HepG2 (cell line): Measurements from ENCODE around the gene SMURF2. TPM values are rescaled to one million over a fixed set of nuclear protein-coding genes. Genes with fewer than 3 reads are reported as not detected.

Experiments used
- ARHGAP35 ChIP-seq: sonication (generic); formaldehyde crosslinking; IDR thresholded peaks from 2 replicates; pipeline ENCODE4 v1.9.0; 2022; ENCODE audit warnings: mild to moderate bottlenecking, inconsistent platforms, moderate library complexity, missing genetic modification reagents, borderline replicate concordance
- THAP7 ChIP-seq: sonication (generic); formaldehyde crosslinking; IDR thresholded peaks from 2 replicates; pipeline ENCODE4 v1.8.1; 2023; ENCODE audit warnings: mild to moderate bottlenecking, missing genetic modification reagents
- ZBTB34 ChIP-seq: sonication (generic); formaldehyde crosslinking; IDR thresholded peaks from 2 replicates; pipeline ENCODE4 v1.8.0; 2022; ENCODE audit warnings: mild to moderate bottlenecking, missing genetic modification reagents
- polyA plus RNA-seq, 8 experiments: library from polyadenylated mRNA; depleted of rRNA in 3 of 8; stranded (reverse) in 7 of 8; unstranded in 1 of 8; fragments of >200 nt; fragmentation: Illumina TruSeq in 4 of 8; extraction: Trizol in 4 of 8; gene quantifications; 2 replicates each; pipeline versions ENCODE4 v1.2.1 to v1.2.3, GENCODE V29; 2011 to 2016; ENCODE audit warnings: low read depth in 4 of 8, missing spikeins in 1 of 8, mixed read lengths in 1 of 8; ENCODE audit not compliant: insufficient read depth in 1 of 8
- total RNA-seq, 5 experiments: library from RNA; depleted of rRNA; stranded (reverse); fragments of >200 nt; fragmentation: Illumina TruSeq; extraction: Trizol; gene quantifications; 2 replicates each; pipeline ENCODE4 v1.2.3, GENCODE V29; 2016; ENCODE audit warnings: low read depth in 1 of 5
- TF ChIP-seq, protein P1 (sequence below): sonication (generic); formaldehyde crosslinking; IDR thresholded peaks from 2 replicates; pipeline ENCODE4 v1.4.0; 2020; ENCODE audit warnings: missing genetic modification reagents
- TF ChIP-seq, protein P2 (sequence below): sonication (generic); formaldehyde crosslinking; IDR thresholded peaks from 2 replicates; pipeline ENCODE4 v1.4.0; 2020; ENCODE audit warnings: missing genetic modification reagents
- TF ChIP-seq, protein P3 (sequence below): sonication (generic); formaldehyde crosslinking; IDR thresholded peaks from 2 replicates; pipeline ENCODE4 v1.5.0; 2020; ENCODE audit warnings: mild to moderate bottlenecking, missing genetic modification reagents, borderline replicate concordance

SMURF2 gene
- total and polyA plus RNA-seq, 2 of the 13 experiments (the other 11 are each of a cell fraction or from before 2014, with no cell fraction given), result 14.9 to 24.3 TPM

GRCh38 chr17:64628641-64629040 is 33.5 kb downstream of the SMURF2 start (continued):
- TF ChIP-seq, protein P1, sequence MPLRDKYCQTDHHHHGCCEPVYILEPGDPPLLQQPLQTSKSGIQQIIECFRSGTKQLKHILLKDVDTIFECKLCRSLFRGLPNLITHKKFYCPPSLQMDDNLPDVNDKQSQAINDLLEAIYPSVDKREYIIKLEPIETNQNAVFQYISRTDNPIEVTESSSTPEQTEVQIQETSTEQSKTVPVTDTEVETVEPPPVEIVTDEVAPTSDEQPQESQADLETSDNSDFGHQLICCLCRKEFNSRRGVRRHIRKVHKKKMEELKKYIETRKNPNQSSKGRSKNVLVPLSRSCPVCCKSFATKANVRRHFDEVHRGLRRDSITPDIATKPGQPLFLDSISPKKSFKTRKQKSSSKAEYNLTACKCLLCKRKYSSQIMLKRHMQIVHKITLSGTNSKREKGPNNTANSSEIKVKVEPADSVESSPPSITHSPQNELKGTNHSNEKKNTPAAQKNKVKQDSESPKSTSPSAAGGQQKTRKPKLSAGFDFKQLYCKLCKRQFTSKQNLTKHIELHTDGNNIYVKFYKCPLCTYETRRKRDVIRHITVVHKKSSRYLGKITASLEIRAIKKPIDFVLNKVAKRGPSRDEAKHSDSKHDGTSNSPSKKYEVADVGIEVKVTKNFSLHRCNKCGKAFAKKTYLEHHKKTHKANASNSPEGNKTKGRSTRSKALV (CRISPR knock-in tag), result no peak
- TF ChIP-seq, protein P2, sequence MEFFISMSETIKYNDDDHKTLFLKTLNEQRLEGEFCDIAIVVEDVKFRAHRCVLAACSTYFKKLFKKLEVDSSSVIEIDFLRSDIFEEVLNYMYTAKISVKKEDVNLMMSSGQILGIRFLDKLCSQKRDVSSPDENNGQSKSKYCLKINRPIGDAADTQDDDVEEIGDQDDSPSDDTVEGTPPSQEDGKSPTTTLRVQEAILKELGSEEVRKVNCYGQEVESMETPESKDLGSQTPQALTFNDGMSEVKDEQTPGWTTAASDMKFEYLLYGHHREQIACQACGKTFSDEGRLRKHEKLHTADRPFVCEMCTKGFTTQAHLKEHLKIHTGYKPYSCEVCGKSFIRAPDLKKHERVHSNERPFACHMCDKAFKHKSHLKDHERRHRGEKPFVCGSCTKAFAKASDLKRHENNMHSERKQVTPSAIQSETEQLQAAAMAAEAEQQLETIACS, result no peak
- TF ChIP-seq THAP7 (no peak), ARHGAP35 (CRISPR knock-in tag) (no peak), ZBTB34 (no peak)
- TF ChIP-seq, protein P3, sequence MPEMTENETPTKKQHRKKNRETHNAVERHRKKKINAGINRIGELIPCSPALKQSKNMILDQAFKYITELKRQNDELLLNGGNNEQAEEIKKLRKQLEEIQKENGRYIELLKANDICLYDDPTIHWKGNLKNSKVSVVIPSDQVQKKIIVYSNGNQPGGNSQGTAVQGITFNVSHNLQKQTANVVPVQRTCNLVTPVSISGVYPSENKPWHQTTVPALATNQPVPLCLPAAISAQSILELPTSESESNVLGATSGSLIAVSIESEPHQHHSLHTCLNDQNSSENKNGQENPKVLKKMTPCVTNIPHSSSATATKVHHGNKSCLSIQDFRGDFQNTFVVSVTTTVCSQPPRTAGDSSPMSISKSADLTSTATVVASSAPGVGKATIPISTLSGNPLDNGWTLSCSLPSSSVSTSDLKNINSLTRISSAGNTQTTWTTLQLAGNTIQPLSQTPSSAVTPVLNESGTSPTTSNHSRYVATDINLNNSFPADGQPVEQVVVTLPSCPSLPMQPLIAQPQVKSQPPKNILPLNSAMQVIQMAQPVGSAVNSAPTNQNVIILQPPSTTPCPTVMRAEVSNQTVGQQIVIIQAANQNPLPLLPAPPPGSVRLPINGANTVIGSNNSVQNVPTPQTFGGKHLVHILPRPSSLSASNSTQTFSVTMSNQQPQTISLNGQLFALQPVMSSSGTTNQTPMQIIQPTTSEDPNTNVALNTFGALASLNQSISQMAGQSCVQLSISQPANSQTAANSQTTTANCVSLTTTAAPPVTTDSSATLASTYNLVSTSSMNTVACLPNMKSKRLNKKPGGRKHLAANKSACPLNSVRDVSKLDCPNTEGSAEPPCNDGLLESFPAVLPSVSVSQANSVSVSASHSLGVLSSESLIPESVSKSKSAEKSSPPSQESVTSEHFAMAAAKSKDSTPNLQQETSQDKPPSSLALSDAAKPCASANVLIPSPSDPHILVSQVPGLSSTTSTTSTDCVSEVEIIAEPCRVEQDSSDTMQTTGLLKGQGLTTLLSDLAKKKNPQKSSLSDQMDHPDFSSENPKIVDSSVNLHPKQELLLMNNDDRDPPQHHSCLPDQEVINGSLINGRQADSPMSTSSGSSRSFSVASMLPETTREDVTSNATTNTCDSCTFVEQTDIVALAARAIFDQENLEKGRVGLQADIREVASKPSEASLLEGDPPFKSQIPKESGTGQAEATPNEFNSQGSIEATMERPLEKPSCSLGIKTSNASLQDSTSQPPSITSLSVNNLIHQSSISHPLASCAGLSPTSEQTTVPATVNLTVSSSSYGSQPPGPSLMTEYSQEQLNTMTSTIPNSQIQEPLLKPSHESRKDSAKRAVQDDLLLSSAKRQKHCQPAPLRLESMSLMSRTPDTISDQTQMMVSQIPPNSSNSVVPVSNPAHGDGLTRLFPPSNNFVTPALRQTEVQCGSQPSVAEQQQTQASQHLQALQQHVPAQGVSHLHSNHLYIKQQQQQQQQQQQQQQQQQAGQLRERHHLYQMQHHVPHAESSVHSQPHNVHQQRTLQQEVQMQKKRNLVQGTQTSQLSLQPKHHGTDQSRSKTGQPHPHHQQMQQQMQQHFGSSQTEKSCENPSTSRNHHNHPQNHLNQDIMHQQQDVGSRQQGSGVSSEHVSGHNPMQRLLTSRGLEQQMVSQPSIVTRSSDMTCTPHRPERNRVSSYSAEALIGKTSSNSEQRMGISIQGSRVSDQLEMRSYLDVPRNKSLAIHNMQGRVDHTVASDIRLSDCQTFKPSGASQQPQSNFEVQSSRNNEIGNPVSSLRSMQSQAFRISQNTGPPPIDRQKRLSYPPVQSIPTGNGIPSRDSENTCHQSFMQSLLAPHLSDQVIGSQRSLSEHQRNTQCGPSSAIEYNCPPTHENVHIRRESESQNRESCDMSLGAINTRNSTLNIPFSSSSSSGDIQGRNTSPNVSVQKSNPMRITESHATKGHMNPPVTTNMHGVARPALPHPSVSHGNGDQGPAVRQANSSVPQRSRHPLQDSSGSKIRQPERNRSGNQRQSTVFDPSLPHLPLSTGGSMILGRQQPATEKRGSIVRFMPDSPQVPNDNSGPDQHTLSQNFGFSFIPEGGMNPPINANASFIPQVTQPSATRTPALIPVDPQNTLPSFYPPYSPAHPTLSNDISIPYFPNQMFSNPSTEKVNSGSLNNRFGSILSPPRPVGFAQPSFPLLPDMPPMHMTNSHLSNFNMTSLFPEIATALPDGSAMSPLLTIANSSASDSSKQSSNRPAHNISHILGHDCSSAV (CRISPR knock-in tag), result no peak
